GM12801 (cell line): ENCODE results near the gene ADAMTSL2.

ENCODE experiments used
- TF ChIP-seq, protein P1 (sequence below): IDR thresholded peaks from one replicate; pipeline ENCODE4 v1.5.1; 2011; ENCODE audit warnings: control low read depth; ENCODE audit not compliant: insufficient read length; ENCODE audit errors: extremely low read depth

The ADAMTSL2 gene

DNA sequence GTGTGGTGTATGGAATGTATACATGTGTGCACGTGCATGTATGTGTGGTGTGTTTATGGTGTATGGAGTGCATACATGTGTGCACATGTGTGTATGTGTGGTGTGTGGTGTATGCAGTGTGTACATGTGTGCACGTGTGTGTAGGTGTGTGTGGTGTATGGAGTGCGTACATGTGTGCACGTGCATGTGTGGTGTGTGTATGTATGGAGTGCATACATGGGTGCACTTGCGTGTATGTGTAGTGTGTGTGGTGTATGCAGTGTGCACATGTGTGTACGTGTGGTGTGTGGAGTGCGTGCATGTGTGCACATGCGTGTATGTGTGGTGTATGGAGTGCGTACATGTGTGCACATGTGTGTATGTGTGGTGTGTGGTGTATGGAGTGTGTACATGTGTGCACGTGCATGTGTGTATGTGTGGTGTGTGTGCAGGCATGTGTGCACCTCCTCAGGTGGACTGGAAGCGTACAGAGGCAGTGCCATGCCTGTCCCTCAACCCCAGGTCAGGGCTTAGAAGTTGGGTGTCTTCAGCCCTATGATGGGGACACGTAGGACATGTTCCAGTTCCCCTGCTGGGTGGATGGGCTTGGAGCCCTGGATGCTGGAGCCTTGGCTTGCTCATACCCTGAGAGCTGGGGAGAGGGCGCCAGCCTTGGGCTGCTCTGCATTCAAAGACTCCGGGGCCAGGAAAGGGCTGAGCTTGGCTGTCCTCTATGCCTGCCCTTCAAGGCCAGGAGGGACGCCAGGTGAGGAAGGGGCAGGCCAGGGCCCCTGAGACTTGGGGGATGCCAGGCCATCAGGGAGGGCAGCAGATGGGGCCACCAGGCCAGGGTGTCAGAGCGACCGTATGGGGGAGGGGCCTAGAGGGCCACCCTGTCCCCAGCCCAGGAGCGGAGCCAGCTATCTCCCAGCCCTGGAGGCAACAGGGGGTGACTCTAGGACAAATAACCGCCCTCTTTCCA is 22.0 kb upstream of the ADAMTSL2 start:
- TF ChIP-seq, protein P1, sequence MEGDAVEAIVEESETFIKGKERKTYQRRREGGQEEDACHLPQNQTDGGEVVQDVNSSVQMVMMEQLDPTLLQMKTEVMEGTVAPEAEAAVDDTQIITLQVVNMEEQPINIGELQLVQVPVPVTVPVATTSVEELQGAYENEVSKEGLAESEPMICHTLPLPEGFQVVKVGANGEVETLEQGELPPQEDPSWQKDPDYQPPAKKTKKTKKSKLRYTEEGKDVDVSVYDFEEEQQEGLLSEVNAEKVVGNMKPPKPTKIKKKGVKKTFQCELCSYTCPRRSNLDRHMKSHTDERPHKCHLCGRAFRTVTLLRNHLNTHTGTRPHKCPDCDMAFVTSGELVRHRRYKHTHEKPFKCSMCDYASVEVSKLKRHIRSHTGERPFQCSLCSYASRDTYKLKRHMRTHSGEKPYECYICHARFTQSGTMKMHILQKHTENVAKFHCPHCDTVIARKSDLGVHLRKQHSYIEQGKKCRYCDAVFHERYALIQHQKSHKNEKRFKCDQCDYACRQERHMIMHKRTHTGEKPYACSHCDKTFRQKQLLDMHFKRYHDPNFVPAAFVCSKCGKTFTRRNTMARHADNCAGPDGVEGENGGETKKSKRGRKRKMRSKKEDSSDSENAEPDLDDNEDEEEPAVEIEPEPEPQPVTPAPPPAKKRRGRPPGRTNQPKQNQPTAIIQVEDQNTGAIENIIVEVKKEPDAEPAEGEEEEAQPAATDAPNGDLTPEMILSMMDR: no peak

DNA sequence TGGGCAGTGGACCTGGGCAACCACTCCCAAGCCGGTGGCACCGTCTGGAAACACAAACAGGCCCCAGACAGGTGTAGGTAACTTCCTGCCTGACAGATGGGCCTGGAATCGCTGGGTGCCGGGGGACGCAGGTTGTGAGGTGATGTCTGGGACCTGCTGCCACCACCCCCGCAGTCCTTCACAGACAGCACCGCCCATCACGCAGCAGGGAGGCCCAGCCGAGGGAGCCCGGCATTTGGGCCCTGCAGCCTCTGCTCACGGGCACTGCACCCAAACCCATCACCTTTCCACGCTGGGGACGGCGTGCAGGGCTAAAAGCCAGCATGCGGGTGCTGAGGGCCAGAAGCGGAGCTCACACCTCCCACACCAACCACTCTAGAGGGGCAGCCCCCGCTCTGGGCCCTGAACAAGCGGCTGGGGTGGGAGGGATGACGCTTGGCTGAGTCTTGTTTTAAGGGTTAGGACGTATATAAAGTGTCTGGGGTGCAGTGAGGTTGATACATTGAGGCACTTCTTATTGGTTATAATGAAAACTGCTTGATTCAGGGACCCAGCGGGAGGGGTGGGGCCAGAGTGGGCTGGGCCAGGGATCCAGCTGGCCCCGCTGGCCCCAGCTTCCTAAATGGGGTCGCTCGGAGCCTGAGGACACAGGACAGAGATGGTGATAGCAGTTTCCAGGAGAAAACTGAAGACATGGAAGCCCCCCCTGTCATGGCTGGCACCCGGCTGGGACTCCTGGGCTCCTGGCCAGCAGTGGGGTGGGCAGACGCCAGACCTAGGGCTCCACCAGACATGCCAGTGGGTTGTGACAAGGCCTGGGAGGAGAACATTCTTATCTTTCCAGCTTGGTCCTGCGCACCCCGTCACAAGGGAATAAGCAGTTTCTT is 21.0 kb upstream of the ADAMTSL2 start:
- TF ChIP-seq, protein P1: no peak

DNA sequence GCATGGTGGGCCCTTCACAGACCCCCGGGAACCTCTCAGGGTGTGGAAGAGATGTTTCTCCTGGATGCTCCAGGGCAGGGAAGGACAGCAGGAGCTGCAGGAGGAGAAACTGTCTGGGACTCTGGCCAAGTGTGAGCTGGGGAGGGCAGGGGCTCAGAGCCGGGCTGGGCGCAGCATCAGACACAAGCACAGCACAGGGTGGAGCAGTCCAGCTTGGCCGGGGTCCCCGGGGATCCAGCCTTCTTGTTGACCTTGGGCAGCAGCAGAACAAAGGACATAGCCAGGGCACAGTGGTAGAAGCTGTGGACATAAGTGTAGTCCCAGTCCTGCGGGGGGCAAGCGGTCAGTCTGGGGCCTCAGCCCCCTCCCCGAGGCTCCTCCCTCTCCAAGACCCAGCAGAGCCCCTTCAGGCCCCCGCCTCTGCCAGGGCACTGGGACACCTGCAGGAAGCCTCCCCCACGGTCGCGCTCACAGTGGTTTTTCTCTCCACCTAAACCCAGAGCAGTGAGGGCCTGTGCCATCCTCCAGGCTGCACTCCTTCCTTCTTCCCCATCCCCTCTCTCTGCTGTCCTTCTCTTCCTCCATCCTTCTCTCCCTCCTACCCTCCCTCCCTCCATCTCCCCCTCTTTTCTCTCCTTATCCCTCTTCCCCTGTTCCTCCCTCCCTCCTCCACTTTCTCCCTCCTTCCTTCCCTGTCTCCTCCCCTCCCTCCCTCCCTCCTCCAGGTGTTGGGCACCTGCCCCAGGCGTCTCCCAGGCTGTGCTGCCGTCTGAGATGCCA is 19.9 kb upstream of the ADAMTSL2 start:
- TF ChIP-seq, protein P1: no peak

DNA sequence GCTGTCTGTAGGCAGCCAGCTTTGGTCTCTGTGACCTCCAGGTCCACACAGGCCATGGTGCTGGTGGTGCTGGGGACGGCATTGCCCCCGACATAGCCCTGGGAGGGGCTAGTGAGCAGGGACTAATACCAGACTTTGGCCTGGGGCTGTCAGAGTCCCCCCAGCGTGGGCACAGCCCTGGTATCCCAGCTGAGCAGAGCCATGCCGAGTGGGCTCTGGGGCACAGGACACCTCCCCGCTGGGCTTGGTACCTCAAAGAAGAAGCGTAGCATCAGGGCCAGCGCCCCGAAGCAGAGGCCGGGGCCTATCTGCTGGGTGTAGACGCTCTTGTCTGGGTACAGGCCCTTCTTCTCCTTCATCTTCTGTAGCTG is 19.3 kb upstream of the ADAMTSL2 start:
- TF ChIP-seq, protein P1: no peak

DNA sequence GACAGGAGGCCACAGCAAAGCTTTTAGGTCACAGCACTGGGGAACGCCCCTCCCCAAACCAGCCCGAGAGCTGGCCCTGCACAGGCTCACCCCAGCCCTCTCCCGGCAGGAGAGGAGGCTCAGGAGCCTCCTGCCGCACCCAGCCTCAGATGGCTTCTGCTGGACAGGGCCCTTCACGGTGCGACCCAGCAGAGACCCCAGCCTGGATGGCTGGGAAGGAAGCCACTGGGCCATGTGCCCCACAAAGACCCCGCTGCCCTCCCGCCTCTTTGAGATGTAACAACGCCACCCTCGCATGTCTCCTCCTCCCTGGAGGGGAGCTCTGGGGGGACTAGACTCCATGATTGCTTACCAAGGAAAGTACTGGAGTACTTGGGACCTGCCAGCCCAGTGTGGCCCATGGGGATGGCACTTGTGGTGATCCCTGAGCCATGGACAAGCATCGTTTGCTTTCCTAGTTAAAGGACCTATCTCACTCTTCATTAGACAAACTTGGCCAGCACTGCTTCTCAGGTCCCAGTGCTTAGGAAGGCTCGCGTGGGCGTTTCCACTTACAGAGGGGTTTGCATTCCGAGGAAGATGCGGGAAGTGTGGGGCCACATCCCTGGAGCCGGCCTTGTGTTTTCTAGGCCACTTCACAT is 18.8 kb upstream of the ADAMTSL2 start:
- TF ChIP-seq, protein P1: no peak

DNA sequence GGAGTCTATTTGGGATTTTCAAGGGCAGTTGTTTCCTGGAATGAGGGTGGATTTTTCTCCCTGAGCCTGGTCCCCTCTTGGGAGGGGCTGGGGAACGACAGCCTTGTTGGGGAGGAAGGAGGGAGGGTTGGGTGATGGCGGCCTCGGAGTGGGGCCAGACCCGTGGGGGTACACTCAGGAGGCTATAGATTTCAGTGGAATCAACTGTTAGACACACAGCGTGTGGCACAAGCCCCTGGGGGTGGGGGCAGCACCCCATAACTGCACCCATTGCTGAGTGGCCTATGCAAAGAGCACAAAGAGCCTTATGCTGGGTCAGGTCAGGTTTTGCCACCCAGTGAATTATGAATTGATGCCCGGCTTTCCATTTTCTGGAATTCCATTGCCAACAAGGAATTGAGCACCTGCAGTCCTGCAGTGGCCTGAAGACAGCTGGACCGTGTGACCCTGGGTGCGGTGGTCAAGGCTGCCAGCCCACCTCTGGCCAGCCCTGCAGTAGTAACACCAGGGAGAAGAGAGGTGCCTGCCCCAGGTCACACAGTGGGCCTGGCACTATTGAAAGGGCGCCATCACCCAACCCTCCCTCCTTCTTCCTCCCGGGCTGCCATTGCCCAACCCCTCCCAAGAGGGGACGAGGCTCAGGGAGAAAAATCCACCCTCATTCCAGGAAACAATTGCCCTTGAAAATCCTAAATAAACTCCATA is 18.1 kb upstream of the ADAMTSL2 start:
- TF ChIP-seq, protein P1: no peak
